Skin epidermis (tissue), 12 donors: Measurements from ENCODE around the gene GALNT9.
"Not testable (repeated sequence)": the region's sequence is repeated elsewhere in the genome, so short reads cannot be mapped to it uniquely, and the experiment has no call there.

Experiments
- H3K27ac ChIP-seq, 21 experiments: fragments of 200-600 bp; sonication (generic) in 11 of 21; one replicate each; pipeline ENCODE4 v1.5.0; 2020; ENCODE audit warnings: mild to moderate bottlenecking in 3 of 21, inconsistent platforms in 2 of 21, moderate library complexity in 2 of 21
- H3K4me3 ChIP-seq, 7 experiments: fragments of 200-600 bp; sonication (generic) in 2 of 7; one replicate each; pipeline ENCODE4 v1.5.0; 2020; ENCODE audit warnings: inconsistent platforms in 2 of 7, mild to moderate bottlenecking in 2 of 7, moderate library complexity in 1 of 7

The GALNT9 gene

DNA sequence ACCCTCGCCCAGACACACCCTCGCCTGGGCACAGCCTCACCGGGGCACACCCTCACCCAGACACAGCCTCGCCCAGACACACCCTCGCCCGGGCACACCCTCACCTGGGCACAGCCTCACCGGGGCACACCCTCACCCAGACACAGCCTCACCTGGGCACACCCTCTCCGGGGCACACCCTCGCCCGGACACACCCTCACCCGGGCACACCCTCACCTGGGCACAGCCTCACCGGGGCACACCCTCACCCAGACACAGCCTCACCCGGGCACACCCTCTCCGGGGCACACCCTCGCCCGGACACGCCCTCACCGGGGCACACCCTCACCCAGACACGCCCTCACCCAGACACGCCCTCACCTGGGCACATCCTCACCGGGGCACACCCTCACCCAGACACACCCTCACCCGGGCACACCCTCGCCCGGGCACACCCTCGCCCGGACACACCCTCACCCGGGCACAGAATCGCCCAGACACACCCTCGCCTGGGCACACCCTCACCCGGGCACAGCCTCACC lies 25.5 kb downstream of the GALNT9 start:
- not testable (repeated sequence) for H3K27ac ChIP-seq

GRCh38 chr12:132302466-132303358 lies 26.7 kb downstream of the GALNT9 start:
- Histone ChIP-seq H3K4me3 (no peak overlapping the region), H3K27ac (no peak overlapping the region)

More for the DNA sequence above, 25.5 kb downstream of the GALNT9 start:
- H3K4me3 ChIP-seq = not testable (repeated sequence)

- Histone ChIP-seq H3K4me3 (no peak overlapping the region), H3K27ac (no peak overlapping the region)
Observed at GRCh38 chr12:132300789-132301722, 28.3 kb downstream of the GALNT9 start.

DNA sequence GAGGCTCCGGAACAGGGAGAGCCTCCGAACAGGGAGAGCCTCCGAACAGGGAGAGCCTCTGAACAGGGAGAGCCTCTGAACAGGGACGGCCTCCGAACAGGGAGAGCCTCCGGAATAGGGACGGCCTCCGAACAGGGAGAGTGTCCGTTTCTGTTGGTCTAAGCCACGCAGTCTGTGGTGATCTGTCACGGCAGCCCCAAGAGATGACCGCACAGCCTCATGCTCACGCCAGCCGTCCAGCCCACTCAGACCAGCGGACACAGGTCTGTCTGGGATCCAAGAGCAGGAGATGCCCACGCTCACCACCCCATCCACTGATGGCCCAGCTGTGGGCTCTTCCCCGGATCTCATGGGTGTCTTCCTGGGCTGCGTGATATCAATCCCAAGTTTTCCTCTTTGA lies 33.3 kb downstream of the GALNT9 start:
- no peak overlapping the region for H3K4me3 ChIP-seq
- no peak overlapping the region for H3K27ac ChIP-seq

DNA sequence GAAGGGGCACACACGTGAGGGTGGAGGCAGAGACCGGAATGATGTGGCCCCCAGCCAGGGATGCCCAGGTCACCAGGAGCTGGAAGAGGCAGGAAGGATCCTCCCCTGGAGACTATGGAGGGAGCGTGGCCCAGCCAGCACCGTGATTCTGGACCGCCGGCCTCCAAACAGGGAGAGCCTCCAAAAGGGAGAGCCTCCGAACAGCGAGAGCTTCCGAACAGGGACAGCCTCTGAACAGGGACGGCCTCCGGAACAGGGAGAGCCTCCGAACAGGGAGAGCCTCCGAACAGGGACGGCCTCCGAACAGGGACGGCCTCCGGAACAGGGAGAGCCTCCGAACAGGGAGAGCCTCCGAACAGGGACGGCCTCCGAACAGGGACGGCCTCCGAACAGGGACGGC lies 33.8 kb downstream of the GALNT9 start:
- H3K27ac ChIP-seq, H3K4me3 ChIP-seq: not testable (repeated sequence)

DNA sequence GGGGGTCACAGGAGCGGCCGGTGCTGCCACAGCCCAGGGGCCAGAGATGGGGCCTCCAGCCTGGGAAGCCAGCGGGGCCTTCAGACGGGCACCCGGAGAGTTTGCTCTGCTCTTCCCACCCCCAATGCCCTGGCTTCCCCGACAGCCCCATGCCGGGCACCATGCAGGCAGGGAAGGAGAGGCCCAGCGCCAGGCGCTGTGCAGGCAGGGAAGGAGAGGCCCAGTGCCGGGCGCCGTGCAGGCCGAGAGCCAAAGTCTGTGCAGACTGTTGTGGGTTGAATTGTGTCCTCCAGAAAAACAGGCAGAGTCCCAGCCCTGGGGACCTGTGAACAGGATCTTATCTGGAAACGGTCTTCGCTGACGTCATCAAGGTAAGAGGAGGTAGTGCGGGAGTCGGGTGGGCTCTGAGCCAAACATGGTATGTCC lies 34.3 kb downstream of the GALNT9 start:
- no peak overlapping the region for H3K27ac ChIP-seq

GRCh38 chr12:132294121-132295034 lies 35.0 kb downstream of the GALNT9 start:
- Histone ChIP-seq H3K4me3 (no peak overlapping the region), H3K27ac (no peak overlapping the region)

More for the DNA sequence above, 34.3 kb downstream of the GALNT9 start:
- no peak overlapping the region for H3K4me3 ChIP-seq

DNA sequence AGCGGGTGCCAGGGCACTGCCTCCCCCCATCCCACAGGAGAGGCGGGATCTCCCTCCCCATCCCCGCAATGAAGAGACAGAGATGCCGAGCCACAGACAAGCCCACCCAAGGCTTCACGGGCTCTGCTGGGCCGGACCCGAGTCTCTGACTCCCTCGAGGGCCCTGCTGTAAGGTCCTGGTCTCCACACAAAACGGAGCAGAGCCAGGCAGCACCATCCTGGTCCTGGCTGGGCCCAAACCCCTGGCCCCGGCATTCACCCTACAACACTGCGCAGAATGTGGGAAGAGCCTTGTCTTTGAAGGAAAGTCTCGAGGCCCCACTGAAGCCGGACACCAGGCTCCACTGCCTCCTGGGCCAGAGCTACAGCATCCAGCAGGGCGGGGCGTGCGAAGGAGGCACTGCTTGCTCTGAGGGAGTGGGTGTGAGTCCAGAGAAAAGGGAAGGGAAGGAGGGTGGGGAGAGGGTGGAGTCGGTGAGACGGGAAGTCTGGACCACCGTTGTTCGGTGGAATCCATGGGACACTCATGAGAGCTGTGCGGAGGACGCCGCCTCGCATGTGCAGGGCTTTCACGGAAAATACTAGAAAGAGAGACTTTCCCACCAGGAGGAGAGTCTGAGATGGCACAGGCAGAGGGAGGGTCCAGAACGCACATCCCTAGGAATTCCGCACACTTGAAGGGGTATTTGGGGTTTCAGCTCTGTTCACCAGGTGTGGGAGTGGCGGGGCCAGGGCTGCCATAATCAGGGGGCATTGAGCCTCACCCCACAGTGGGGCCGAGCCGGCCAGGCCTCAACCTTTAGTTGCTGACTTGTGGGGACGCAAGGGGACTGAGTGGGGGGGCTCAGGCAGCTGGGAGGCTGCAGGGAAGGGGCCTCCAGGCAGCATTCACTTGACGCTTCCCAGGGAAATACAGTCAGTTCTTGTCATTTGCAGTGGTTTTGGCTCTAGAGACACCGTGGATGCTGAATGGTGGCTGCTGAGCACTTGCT lies 36.8 kb downstream of the GALNT9 start:
- Histone ChIP-seq H3K27ac (no peak overlapping the region), H3K4me3 (no peak overlapping the region)

- no peak overlapping the region for H3K4me3 ChIP-seq
- no peak overlapping the region for H3K27ac ChIP-seq
Observed at GRCh38 chr12:132291402-132292175, 37.8 kb downstream of the GALNT9 start.

- Histone ChIP-seq H3K4me3 (no peak overlapping the region), H3K27ac (no peak overlapping the region)
Observed at GRCh38 chr12:132290203-132290540, 39.2 kb downstream of the GALNT9 start.

- Histone ChIP-seq H3K27ac (no peak overlapping the region), H3K4me3 (no peak overlapping the region)
Observed at GRCh38 chr12:132289356-132290202, 39.8 kb downstream of the GALNT9 start.

DNA sequence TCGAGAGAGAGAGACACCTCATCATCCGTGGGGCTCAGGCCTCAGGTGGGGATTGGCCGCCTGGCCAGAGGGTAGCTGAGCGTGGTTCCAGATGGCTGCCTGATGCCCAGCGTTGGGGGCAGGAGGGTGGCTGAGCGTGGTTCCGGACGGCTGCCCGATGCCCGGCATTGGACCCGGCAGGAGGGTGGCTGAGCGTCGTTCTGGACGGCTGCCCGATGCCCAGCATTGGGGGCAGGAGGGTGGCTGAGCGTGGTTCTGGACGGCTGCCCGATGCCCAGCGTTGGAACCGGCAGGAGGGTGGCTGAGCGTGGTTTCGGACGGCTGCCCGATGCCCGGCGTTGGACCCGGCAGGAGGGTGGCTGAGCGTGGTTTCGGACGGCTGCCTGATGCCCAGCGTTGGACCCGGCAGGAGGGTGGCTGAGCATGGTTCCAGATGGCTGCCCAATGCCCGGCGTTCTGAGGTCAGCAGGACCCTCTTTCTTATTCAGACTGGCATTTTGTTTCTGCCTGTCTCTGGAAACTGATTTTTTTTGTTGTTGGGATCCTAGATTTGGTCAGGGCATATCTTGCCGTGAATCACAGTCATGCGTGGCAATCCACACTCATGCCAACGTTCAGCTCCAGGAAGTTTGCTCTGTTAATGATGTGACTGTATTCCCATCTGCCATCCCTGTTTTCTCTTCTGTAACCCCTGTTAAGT lies 40.7 kb downstream of the GALNT9 start:
- H3K27ac ChIP-seq = no peak overlapping the region
- H3K4me3 ChIP-seq = no peak overlapping the region

DNA sequence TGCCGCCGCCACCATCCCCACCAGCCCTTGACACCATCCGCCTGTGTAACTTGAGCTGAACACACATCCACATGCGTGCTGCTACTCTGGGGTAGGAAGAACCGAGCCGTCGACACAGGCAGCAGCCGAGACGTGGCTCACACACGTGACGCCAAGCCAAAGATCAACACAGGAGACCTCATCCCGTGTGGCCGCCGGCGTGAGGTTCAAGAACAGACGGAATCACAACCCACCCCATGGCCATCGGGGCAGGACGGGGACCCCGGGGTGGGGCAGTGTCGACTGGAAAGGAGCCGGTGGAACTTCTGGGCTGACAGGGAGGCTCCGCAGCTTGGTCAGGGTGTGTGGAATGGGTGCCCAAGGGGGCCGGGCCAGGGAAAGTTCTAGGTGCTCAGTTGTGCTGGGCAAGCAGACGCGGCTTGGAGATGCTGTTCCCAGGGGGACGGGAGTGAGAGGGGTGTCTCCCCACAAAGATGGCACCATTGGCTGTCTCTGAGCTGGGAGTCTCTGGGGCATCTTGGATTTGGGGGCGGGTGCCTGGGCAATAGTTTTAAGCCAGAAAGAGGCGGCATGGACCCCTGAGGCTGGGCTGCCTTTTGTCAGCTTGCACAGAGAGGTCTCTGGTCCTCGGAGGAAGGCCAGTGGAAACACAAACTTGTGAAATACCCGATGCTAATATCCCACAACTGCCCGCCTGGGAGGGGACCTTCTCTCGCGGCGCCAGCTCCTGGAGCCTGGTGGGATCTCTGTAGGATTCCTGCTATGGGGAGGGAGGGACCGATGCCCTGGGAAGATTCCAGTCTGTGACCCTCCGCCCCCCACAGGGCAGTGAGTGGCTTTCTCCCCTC lies 41.8 kb downstream of the GALNT9 start:
- Histone ChIP-seq H3K27ac (no peak overlapping the region), H3K4me3 (no peak overlapping the region)

GRCh38 chr12:132286912-132287311 lies 42.5 kb downstream of the GALNT9 start:
- Histone ChIP-seq H3K27ac (no peak overlapping the region), H3K4me3 (no peak overlapping the region)

GRCh38 chr12:132285991-132286681 lies 43.3 kb downstream of the GALNT9 start:
- H3K4me3 ChIP-seq = no peak overlapping the region
- H3K27ac ChIP-seq = no peak overlapping the region
